ENCODE results near the gene ATG14.

Gene ATG14

GRCh38 chr14:55347748-55348147, 63.9 kb downstream of the ATG14 start:
- TF ChIP-seq KLF7 (tag by site-specific recombination; IDR thresholded peaks at IDR 0.05; ENCODE audit: borderline replicate concordance) (no peak), KLF1 (tag by site-specific recombination; IDR thresholded peaks at IDR 0.05) (no peak), ZNF214 (tag by site-specific recombination; IDR thresholded peaks at IDR 0.05; ENCODE audit: borderline replicate concordance) (no peak), ATF2 (tag by site-specific recombination; IDR thresholded peaks at IDR 0.05; ENCODE audit: low read depth) (no peak), HOXD13 (CRISPR knock-in tag; IDR thresholded peaks at IDR 0.05; ENCODE audit: borderline replicate concordance) (no peak), ZNF518A (tag by site-specific recombination; conservative IDR thresholded peaks at IDR 0.05; ENCODE audit: low read depth) (no peak), ZNF24 (tag by site-specific recombination; IDR thresholded peaks at IDR 0.05) (no peak)
- TF ChIP-seq, protein P1, sequence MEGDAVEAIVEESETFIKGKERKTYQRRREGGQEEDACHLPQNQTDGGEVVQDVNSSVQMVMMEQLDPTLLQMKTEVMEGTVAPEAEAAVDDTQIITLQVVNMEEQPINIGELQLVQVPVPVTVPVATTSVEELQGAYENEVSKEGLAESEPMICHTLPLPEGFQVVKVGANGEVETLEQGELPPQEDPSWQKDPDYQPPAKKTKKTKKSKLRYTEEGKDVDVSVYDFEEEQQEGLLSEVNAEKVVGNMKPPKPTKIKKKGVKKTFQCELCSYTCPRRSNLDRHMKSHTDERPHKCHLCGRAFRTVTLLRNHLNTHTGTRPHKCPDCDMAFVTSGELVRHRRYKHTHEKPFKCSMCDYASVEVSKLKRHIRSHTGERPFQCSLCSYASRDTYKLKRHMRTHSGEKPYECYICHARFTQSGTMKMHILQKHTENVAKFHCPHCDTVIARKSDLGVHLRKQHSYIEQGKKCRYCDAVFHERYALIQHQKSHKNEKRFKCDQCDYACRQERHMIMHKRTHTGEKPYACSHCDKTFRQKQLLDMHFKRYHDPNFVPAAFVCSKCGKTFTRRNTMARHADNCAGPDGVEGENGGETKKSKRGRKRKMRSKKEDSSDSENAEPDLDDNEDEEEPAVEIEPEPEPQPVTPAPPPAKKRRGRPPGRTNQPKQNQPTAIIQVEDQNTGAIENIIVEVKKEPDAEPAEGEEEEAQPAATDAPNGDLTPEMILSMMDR (tag by site-specific recombination; IDR thresholded peaks at IDR 0.05): no peak
- Histone ChIP-seq H3K4me1 (ENCODE audit: control insufficient read depth, insufficient read depth, low read length) (0 out of 2 replicates have a peak, but pooled peaks cover 4% of the 10 kb centered on the region), H3K27ac (ENCODE audit: extremely low read depth, low read depth, low read length) (no peak overlapping the region), H3K9me3 (ENCODE audit: control insufficient read depth, insufficient read depth, low read depth, low read length) (no peaks in the 10 kb centered on the region), H3K36me3 (ENCODE audit: control insufficient read depth in 2 of 2, insufficient read depth in 1 of 2, low read length in 2 of 2) (peaks cover 0 to 26% of the 10 kb centered on the region in 2 experiments; a peak in 1 of 3 replicates), H3K4me3 (ENCODE audit: low read depth, low read length) (no peak overlapping the region)
- ChIA-PET CTCF (interaction anchor here (0.6 to 2.8 kb wide), 2 partner anchors 77 to 88 kb away, joined by 5 to 14 read pairs; partner anchors contain the start of gene FBXO34), POLR2A (no interaction called here)

DNA sequence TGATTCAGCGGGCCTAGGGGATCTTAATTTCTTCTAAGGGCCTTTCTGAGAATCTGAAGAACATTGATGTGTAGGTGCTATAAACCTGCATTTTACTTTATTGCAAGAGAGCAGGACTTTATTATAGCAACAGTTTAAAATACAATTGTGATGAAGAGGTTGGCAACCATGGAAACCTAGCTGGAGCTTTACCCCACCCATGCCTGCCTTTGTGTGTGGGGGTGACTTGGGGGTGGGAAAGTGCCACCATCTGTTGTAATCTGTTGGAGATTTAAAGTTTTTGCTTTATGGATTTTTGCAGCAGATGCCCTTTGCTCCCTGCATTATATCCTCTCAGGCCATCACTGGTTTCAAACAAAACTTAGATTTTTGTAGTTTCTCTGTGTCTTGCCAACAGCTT, 64.6 kb downstream of the ATG14 start:
- peaks cover 8% of the 10 kb centered on the region; the same call in 1 of the 2 replicates for H3K4me1 ChIP-seq (ENCODE audit: control insufficient read depth, insufficient read depth, low read length)
- TF ChIP-seq PRDM2 (tag by site-specific recombination; IDR thresholded peaks at IDR 0.05; ENCODE audit: borderline replicate concordance): no peak
- TF ChIP-seq, protein P2, sequence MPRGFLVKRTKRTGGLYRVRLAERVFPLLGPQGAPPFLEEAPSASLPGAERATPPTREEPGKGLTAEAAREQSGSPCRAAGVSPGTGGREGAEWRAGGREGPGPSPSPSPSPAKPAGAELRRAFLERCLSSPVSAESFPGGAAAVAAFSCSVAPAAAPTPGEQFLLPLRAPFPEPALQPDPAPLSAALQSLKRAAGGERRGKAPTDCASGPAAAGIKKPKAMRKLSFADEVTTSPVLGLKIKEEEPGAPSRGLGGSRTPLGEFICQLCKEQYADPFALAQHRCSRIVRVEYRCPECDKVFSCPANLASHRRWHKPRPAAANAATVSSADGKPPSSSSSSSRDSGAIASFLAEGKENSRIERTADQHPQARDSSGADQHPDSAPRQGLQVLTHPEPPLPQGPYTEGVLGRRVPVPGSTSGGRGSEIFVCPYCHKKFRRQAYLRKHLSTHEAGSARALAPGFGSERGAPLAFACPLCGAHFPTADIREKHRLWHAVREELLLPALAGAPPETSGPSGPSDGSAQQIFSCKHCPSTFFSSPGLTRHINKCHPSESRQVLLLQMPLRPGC (tag by site-specific recombination; IDR thresholded peaks at IDR 0.05): no peak
- TF ChIP-seq ZNF654 (tag by site-specific recombination; IDR thresholded peaks at IDR 0.05; ENCODE audit: low read depth): no peak
- TF ChIP-seq ZSCAN30 (tag by site-specific recombination; IDR thresholded peaks at IDR 0.05): no peak
- TF ChIP-seq, protein P3, sequence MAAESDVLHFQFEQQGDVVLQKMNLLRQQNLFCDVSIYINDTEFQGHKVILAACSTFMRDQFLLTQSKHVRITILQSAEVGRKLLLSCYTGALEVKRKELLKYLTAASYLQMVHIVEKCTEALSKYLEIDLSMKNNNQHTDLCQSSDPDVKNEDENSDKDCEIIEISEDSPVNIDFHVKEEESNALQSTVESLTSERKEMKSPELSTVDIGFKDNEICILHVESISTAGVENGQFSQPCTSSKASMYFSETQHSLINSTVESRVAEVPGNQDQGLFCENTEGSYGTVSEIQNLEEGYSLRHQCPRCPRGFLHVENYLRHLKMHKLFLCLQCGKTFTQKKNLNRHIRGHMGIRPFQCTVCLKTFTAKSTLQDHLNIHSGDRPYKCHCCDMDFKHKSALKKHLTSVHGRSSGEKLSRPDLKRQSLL (tag by site-specific recombination; IDR thresholded peaks at IDR 0.05): no peak
- TF ChIP-seq MEIS1 (CRISPR knock-in tag; IDR thresholded peaks at IDR 0.05; ENCODE audit: borderline replicate concordance): no peak
- ChIA-PET CTCF (interaction anchor here (0.6 to 2.8 kb wide), 3 partner anchors 44 to 87 kb away, joined by 3 to 14 read pairs (median 5); partner anchors contain the start of gene FBXO34), POLR2A (no interaction called here)
- H3K4me3 ChIP-seq (ENCODE audit: low read depth, low read length): no peak overlapping the region
- H3K36me3 ChIP-seq (ENCODE audit: control insufficient read depth in 2 of 2, insufficient read depth in 1 of 2, low read length in 2 of 2): peaks cover 0 to 19% of the 10 kb centered on the region in 2 experiments; a peak in 1 of 3 replicates
- no peak overlapping the region for H3K27ac ChIP-seq (ENCODE audit: extremely low read depth, low read depth, low read length)
- H3K9me3 ChIP-seq (ENCODE audit: control insufficient read depth, insufficient read depth, low read depth, low read length): no peaks in the 10 kb centered on the region
